ENCODE results near the gene KRTAP12-4.
"Not testable (repeated sequence)": the region's sequence is repeated elsewhere in the genome, so short reads cannot be mapped to it uniquely, and the experiment has no call there.

Gene KRTAP12-4

DNA sequence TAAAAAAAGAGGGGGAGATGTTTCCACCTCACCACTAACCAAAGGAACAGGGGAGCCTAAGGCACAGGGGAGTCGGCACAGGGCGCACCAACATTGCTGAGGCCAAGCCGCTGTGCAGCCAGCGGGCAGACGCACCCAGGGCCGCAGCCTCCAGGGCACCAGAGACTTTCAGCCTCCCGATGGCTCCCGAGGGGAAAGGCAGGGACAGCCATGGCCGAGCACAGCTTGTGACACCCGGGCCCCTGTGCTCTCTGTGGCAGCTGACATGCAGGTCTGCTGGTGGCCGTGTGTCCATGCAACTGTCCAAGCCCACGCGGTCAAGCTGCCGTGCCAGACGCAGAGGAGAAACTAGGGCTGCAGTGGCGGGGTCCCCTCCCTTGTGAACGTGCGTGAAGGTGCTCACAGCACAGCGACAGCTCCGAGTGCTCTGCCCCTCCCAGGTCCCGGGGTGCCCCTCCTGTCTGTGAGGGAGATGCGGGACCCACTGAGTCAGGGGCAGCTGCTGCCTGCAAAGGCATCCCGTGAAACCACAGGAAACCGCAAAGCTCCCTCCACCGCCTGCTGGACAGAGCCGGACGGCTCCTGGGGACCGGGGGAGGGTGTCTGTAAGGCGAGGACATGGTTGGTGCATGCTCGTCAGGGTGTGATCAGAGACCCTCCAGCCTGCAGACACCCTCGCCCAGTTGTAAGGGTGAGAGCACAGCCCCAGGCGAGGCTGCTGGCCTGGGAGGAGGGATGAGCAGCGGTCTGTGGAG is 5.7 kb downstream of the KRTAP12-4 start:
- Histone ChIP-seq H3K27me3 (peaks cover 0 to 30% of the 10 kb centered on the region in 2 donors), H3K9me3 (peaks cover 0 to 8% (median 6%) of the 10 kb centered on the region in 3 donors), H3K4me1 (no peaks in the 10 kb centered on the region), H3K36me3 (no peaks in the 10 kb centered on the region), H3K27ac (no peak overlapping the region), H3K4me3 (no peak overlapping the region)
- no peak for DNase-seq
- TF ChIP-seq, protein P1, sequence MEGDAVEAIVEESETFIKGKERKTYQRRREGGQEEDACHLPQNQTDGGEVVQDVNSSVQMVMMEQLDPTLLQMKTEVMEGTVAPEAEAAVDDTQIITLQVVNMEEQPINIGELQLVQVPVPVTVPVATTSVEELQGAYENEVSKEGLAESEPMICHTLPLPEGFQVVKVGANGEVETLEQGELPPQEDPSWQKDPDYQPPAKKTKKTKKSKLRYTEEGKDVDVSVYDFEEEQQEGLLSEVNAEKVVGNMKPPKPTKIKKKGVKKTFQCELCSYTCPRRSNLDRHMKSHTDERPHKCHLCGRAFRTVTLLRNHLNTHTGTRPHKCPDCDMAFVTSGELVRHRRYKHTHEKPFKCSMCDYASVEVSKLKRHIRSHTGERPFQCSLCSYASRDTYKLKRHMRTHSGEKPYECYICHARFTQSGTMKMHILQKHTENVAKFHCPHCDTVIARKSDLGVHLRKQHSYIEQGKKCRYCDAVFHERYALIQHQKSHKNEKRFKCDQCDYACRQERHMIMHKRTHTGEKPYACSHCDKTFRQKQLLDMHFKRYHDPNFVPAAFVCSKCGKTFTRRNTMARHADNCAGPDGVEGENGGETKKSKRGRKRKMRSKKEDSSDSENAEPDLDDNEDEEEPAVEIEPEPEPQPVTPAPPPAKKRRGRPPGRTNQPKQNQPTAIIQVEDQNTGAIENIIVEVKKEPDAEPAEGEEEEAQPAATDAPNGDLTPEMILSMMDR (IDR thresholded peaks at IDR 0.05), result no peak
- intact Hi-C loops (cut with DNase I; ENCODE audit: low total_unique reads), result no loop called here

DNA sequence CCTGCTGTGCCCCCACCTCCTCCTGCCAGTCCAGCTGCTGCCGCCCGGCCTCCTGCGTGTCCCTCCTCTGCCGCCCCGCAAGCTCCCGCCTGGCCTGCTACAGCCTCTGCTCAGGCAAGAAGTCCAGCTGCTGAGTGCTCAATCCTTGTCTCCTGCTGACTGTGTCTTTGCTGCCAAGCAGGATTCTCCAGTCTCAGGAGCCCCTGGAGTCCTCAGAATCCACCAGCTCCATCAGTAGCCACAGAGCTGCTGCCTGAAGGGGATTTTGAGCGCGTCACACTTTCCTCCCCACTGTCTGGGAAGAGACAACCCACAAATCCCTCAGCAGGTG is 7.3 kb downstream of the KRTAP12-4 start:
- no peak for DNase-seq
- peaks cover 0 to 30% of the 10 kb centered on the region in 2 donors for H3K27me3 ChIP-seq

DNA sequence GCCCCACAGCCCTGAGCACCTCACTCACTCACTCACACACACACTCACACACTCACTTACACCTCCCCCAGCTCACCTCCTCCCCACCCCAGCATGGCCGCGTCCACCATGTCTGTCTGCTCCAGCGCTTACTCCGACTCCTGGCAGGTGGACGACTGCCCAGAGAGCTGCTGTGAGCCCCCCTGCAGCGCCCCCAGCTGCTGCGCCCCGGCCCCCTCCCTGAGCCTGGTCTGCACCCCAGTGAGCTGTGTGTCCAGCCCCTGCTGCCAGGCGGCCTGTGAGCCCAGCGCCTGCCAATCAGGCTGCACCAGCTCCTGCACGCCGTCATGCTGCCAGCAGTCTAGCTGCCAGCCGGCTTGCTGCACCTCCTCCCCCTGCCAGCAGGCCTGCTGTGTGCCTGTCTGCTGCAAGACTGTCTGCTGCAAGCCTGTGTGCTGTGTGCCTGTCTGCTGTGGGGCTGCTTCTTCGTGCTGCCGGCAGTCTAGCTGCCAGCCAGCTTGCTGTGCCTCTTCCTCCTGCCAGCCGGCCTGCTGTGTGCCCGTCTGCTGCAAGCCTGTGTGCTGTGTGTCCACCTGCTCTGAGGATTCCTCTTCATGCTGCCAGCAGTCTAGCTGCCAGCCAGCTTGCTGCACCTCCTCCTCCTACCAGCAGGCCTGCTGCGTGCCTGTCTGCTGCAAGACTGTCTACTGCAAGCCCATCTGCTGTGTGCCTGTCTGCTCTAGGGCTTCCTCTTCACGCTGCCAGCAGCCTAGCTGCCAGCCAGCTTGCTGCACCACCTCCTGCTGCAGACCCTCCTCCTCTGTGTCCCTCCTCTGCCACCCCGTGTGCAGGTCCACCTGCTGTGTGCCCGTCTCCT is 7.9 kb downstream of the KRTAP12-4 start, which contains the start of gene KRTAP10-11:
TSS of gene KRTAP10-11 (plus strand) at position 49 of the 856 bp plus-strand sequence. CDS start at position 94, 45 bp downstream.
- H3K9me3 ChIP-seq; H3K4me1 ChIP-seq; H3K4me3 ChIP-seq; DNase-seq; H3K36me3 ChIP-seq; H3K27ac ChIP-seq; intact Hi-C loops (cut with DNase I; ENCODE audit: low total_unique reads): not testable (repeated sequence)
- peaks cover 0 to 30% of the 10 kb centered on the region in 2 donors for H3K27me3 ChIP-seq

More for the DNA sequence above, 7.3 kb downstream of the KRTAP12-4 start:
- no peaks in the 10 kb centered on the region for H3K36me3 ChIP-seq
- no peak overlapping the region for H3K27ac ChIP-seq
- intact Hi-C loops (cut with DNase I; ENCODE audit: low total_unique reads), result no loop called here
- TF ChIP-seq, protein P1 (IDR thresholded peaks at IDR 0.05), result no peak
- no peak overlapping the region for H3K4me3 ChIP-seq
- H3K9me3 ChIP-seq, result peaks cover 0 to 8% (median 6%) of the 10 kb centered on the region in 3 donors
- H3K4me1 ChIP-seq, result no peaks in the 10 kb centered on the region

DNA sequence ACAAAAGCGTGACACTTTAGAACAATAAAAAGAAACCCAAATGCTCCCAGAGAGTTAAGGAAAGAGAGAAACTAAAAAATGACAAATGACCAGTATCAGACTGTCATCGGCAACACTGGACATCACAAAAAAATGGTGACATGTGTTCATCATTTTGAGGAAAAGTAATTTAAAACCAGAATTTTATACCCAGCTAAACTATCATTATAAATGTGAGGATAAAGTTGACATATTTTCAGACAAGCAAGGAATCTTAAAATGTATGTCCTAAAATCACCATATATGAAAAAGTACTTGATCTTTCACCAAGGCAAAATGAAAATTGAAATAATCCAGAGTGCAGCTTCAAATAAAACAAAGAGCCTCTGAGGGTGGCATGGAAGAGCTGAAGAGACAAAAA is 9.6 kb downstream of the KRTAP12-4 start:
- peaks cover 0 to 17% (median 8%) of the 10 kb centered on the region in 3 donors for H3K9me3 ChIP-seq
- intact Hi-C loops (cut with DNase I; ENCODE audit: low total_unique reads), result no loop called here
- no peaks in the 10 kb centered on the region for H3K4me1 ChIP-seq
- no peak for DNase-seq
- no peaks in the 10 kb centered on the region for H3K36me3 ChIP-seq
- H3K27ac ChIP-seq, result no peak overlapping the region
- peaks cover 0 to 36% of the 10 kb centered on the region in 2 donors for H3K27me3 ChIP-seq
- no peak overlapping the region for H3K4me3 ChIP-seq
- TF ChIP-seq, protein P1 (IDR thresholded peaks at IDR 0.05), result no peak

DNA sequence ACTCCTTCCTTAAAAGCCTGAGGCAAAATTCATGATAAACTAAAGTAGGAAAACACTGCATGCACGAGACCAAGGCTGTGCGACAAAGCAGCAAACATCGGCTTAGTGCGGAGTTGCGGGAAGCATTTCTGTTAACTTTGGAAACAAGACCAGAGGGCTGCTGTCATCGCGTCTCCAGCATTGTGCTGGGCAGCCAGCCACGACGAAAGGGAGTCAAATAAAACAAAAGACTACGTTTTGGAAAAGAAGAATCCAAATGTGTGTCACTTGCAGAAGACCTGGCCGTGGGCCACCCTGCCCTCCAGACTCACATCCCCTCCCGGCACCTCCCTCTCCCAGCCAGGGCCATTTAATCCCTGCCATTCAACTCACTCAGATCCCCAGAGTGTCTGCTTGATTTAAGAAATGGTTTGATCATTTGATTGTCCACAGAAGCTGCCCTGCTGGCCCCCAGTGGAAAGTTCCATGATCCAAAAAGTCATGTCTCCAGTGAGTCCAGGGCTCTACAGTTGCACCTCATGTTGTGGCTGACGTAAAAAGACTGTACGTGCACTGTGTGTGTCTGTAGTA is 10.6 kb downstream of the KRTAP12-4 start:
- TF ChIP-seq, protein P1 (IDR thresholded peaks at IDR 0.05), result no peak
- Histone ChIP-seq H3K27ac (no peak overlapping the region), H3K36me3 (no peaks in the 10 kb centered on the region), H3K4me1 (no peaks in the 10 kb centered on the region), H3K27me3 (peaks cover 0 to 37% of the 10 kb centered on the region in 2 donors), H3K4me3 (no peak overlapping the region), H3K9me3 (peaks cover 0 to 17% (median 8%) of the 10 kb centered on the region in 3 donors)
- intact Hi-C loops (cut with DNase I; ENCODE audit: low total_unique reads), result no loop called here
- DNase-seq, result no peak

Data from tibial artery (tissue), 4 donors.